PC-3 (cell line): ENCODE measurements around the gene SLC6A16.

ENCODE experiments used
- CTCF ChIP-seq: fragments of 300-600 bp; sonication (generic); conservative IDR thresholded peaks from 2 replicates; pipeline ENCODE4 v1.5.1; 2017; ENCODE audit warnings: antibody characterized with exemption, low read depth, mild to moderate bottlenecking, low read length
- EZH2 ChIP-seq: fragments of 300-600 bp; sonication (generic); IDR thresholded peaks from one replicate; pipeline ENCODE4 v1.6.1; 2017; ENCODE audit warnings: antibody characterized with exemption, mild to moderate bottlenecking, low read length; ENCODE audit not compliant: unreplicated experiment
- EZH2phosphoT487 ChIP-seq: fragments of 300-600 bp; sonication (generic); IDR thresholded peaks from 2 replicates; pipeline ENCODE4 v1.6.1; 2018; ENCODE audit warnings: mild to moderate bottlenecking, antibody characterized with exemption, low read length, borderline replicate concordance

- TF ChIP-seq CTCF: no peak
- TF ChIP-seq EZH2phosphoT487: no peak
- no peak for TF ChIP-seq EZH2
These were observed 83.2 kb downstream of the SLC6A16 start for GRCh38 chr19:49241769-49242168.
